CD4-positive, alpha-beta T cell treated with Interleukin-6 at 100 ng/mL for 8 hours (primary cell): ENCODE results near the gene FAM151B.

ENCODE experiments used
- DNase-seq: peaks from one replicate; pipeline ENCODE4 v3.0.0-alpha.2; 2020; ENCODE audit warnings: mixed read lengths, low spot score

FAM151B gene

GRCh38 chr5:80590766-80591165 is 102.9 kb downstream of the FAM151B start:
- no peak for DNase-seq

- no peak for DNase-seq
Observed at GRCh38 chr5:80591352-80591751, 103.5 kb downstream of the FAM151B start.

GRCh38 chr5:80592105-80592504 is 104.2 kb downstream of the FAM151B start:
- DNase-seq: no peak
